Dedifferentiated amniotic fluid mesenchymal stem cell (primary cell): ENCODE data around the gene AK4.
A peak's percentile ranks its signal among the peaks of the same experiment; 100 is the strongest.
"Not testable (repeated sequence)": the region's sequence is repeated elsewhere in the genome, so short reads cannot be mapped to it uniquely, and the experiment has no call there.

Source experiments
- DNase-seq: peaks from one replicate; pipeline ENCODE4 v3.0.0-alpha.2; 2016; ENCODE audit errors: extremely low spot score

The AK4 gene

DNA sequence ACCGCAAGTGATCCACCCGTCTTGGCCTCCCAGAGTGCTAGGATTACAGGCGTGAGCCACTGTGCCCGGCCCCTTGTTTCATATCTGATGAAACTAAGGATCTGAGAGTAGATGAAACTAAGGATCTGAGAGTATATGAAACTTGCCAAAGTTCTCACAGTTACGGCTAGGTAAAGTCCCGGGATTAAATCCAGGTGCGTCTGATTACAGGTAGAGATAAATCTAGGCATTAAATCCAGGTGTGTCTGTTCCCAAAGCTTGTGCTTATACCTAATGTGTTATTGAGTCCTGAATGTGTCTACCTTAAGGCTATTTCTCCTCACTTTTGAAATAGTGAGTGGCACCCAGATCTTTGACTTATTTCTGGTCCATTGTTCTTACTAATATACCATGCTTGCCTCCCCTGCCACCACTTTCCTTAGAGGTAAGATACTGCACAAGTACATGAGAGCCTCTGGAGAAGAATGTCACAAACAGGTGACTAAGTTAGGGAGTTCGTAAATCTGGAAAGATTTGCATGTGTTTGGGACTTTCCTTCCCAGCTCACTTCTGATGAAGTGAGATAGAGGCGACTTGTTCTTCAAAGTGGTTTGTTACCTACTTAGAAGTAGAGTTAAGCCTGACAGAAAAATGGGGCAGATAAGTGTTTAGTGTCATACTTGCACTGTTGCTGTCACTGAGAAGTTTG, 66.5 kb downstream of the AK4 start:
- DNase-seq: no peak

DNA sequence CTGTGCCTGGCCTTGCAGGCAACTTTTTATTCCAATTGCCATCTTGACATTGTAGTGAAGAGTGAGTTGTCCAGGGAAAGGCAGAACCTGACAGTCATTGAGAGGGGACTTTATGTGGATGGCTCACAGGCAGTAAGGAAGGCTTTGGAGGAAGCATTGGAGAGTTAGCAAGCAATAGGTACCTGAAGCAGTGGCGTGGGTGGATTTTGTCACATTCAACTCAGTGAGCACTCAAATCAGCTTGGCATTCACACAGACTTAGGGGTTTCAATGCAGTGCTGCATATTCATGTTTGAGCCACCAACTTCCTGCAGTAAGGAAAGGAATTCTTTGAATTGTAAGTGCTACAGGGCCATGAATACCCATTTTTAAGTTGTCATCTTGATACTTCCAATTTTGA, 69.0 kb downstream of the AK4 start:
- no peak for DNase-seq

DNA sequence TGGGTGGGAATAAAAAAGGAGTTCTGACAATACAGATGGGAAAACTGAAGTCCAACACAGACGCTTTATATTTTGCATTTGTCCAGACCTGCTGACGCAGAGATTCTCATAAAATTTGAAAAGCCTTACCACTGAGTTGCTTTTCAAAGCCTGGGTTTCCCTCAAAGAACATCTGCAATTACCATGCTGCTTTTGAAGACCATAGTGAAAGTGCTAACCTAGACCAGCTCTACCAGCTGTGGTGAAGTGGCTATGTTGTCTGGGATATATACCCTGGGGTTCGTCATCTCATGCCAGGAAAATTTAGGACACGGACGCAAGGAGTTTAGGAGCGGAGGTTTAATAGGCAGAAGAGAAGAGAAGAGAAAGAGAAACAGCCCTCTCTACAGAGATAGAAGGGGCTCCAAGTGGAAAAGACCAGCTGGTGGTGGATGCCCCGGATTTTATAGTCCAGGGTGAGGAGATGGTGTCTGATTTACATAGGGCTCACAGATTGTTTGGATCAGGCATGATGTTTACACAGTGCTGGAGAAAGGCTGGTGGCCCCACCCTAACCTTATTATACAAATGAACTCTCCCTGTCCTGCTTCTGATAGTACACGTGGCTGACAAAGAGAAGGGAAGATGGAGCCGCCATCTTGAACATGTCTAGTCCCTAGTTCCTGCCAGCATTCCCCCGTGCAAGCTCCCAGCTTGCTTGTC, 73.8 kb downstream of the AK4 start:
- DNase-seq: no peak

DNA sequence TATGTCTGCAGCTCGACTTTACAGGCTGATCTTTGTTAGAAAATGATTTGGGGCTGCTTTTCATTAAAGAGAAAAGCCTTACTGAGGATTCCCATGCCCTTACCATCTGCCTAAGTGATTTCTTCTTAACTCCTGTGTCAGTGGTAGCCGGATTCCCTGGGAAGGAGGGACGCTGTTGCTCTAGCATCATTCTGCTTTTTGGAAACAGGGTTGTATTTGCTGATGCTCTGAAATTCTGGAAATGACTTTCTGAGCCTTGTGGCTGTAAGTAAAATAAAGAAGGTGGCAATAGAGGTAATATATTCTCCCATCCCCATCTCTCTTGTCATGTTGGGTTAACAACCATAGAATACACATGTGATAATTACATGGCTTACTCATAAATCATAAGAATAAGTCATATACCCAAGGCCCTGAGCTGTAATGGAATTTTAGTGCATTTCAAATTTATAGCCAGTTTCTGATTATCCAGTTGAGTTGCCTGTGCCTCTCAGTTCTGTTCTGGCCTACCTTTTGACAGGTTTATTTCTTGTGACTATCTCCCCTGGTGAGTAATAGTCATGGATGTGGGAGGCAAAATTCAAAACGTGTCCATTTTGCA, 74.4 kb downstream of the AK4 start:
- no peak for DNase-seq

DNA sequence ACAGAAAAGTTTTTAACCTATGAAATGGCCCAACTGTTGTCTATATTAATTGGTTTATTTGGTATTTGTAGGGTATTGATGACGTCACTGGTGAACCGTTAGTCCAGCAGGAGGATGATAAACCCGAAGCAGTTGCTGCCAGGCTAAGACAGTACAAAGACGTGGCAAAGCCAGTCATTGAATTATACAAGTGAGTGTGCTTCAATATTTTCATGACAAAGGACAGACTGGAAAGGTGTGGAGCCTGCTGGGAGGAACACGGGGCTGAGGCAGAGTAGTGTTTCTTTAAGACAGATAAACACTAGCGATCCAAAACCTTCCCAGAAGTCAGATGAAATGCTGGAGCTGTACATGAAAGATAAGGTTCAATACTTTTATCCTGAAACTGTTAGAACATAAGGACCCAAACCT, 76.7 kb downstream of the AK4 start:
- no peak for DNase-seq

DNA sequence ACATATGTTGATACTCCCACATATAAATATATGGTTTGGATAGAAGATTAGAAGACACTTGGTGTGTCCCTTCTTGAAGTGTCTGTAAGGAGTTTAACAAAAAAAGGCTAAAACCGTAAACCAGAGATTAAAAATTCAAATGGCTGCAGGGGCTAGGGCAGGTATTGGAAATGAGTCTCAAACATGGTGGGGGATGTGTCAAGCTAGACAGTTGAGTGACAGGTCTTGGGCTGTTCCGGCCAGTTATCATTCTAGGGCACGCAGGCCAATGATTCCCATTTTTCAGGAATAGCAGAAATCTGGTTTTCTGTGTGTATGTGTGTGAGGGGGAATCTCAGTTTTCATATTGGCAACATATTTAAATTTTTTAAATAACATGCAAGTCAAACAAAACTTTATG, 77.2 kb downstream of the AK4 start:
- DNase-seq: no peak

DNA sequence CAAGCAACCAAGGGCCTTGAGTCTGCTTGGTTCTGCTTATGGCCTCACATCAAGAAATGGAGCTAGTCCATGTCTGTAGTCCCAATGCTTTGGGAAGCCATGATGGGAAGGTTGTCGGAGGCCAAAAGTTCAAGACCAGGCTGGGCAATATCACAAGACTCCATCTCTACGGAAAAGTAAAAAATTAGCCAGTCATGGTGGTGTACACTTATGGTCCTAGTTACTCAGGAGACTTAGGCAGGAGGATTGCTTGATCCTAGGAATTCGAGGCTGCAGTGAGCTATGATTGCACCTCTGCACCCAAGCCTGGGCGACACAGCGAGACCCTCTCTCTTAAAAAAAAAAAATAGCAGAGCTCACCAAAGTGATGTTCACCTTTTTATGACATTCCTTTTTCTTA, 81.2 kb downstream of the AK4 start:
- no peak for DNase-seq

DNA sequence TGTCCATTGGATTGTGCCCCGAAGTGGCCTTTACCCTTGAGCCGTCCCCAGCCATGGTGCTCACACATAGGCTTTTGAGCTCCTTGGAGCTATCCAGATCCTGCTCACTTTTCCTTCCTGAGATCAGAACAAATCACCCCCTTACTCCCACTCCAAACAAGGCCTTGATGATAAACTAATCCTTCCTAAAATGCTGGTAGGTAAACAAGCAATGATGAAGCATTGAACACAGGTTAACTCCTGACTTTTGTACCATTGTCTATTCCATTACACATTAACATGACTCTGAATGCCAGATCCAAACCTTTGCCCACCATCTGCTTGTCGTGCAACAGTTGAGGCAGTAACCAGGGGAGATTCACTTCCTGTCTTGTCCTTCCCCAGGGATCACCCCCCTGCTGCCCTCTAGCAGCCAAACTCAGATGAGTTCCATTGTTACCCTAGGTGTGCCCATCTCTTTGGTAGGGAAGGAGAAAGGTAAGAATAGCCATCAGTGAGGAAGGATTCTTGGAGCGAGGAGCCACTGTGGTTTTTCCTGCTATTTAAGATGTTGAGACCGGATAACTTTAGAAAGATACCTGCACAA, 81.8 kb downstream of the AK4 start:
- DNase-seq: no peak

DNA sequence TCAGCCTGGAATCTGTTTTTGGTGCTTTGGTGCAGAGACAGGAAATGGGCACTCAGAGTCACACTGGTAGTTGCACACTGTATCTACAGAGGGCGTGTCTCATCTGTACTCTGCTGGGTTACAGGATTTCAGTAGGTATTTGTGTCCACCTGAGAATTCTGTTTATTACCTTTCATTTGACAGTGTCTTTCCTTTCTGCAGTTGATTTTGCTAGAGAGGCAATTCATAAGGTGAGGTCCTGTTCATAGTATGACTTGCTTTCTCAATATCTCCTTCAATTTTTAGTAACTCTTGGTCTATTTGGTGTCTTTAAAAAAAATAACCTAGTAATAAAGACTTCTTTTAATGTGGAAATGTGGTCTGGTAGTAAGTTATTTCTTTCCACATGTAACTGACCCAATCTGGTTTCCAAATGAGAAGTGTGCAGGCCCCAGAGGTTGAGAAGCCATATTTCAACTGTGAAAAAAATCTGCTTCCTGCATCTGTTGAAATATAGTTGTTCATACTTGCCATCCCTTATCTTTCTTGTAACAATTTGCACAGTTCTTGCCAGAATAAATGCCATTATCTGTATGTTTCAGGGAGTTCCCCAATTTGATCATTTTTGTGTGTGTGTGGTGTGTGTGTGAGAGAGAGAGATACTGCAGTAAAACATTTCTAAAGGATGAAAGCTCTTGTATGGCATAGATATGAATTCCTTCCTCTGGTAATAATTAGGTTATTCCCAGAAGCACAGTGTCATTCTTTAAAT, 82.9 kb downstream of the AK4 start:
- no peak for DNase-seq

DNA sequence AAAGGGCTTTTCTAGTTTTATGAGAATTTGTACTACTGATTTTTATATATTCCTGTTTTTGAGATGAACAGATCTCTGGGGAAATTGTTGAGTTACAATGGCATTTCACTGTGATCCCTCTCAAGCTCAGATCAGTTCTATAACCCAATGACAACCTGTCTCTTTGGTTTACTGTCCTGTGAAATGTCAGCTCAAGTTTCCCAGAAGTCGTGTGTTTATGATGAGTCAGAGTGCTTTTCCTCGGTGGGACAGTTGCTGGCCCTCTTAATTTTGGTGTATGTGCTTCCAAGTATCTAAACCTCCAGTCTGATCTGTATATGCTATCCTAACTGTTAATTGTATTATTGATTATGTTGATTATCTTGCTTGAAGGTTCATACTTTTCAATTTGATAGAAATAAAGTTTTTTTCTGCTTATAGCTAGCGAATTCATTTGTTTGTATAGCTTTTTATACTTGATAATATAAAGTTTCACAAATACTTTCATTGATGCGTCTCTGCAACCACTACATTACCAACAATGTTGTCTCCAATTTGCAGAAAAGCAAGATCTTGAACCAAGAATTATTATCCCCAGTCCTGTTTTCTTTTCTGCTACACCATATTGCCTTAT, 83.8 kb downstream of the AK4 start:
- DNase-seq: no peak

DNA sequence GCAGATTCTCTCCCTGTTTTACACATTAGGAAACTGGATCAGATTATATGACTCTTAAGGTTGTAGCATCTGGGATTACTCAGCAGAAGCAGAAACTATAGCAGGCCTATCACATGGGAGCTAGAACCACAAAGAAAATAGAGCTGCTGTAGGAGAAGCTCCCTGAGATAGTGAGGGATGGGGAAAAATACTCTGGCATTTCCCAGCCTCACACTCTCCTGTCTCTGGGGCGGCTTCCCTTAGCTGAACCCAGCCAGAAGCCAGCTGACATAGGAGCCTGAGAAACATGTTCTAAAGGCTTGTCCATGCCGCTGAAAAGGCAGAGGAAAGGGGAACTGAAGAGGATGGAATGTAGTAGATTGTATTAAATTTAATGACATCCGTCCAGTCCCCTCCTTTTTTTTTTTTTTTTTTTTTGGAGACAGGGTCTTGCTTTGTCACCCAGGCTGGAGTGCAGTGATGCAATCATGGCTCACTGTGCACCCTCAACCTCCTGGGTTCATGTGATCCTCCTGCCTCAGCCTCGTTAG, 84.5 kb downstream of the AK4 start:
- no peak for DNase-seq

DNA sequence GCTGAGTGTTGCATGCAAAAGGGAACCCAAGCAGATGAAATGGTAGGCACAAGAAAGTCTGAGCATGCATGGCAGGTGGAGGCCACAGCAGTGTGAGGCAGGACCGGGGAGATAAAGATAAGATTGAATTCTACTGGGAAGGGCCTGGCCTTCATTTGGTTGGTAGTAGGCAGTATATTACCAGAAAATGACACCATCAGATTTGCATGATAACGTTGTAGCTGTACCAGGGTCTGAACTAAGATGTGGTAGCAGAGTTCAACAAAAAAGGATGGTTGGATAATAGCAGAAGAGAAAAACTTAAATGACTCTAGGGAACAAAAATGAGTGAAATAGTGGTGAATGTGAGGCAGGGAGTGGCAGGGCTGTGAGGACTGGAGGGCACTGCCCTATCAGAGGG, 85.8 kb downstream of the AK4 start:
- no peak for DNase-seq

DNA sequence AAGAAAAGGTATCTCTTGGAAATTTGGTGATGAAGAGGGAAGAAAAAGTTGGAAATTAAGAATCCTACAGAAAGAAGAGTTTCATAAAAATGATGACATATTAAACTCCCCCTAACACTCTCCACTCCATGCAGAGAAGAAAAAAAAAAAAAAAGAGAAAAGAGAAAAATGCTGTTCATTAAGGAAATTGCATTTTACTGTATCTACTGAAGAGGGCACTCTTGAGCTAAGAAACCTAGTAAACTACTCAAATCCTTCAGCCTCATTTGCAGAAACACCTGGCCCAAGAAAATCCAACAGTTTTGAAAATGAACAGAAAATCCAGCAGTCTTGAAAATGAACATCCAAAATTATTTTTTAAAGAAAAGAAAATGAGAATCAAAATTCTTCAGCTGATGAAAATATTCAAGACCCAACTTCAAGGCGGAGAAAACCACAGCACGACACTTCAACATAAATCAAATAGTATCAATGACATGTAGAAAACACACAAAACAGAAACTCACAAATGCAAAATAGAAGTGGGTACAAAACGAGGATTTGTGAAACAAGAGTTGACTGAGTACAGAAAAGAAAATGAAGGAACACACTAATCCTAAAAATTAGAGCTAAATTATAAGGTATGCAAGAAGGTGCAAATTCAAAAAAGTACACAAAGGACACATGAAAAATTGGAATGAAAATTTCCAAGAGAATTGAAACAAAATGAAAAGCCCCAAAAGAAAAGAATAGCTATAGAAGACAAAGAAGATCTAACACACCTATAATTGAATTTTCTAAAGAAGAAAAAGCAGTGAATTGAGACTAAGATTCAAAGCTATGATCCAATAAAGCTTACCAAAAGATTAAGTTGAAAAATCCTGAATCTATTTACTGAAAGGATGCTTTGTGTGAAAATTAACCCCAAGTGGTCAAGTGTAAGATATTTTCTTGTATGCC, 88.1 kb downstream of the AK4 start:
- no peak for DNase-seq

DNA sequence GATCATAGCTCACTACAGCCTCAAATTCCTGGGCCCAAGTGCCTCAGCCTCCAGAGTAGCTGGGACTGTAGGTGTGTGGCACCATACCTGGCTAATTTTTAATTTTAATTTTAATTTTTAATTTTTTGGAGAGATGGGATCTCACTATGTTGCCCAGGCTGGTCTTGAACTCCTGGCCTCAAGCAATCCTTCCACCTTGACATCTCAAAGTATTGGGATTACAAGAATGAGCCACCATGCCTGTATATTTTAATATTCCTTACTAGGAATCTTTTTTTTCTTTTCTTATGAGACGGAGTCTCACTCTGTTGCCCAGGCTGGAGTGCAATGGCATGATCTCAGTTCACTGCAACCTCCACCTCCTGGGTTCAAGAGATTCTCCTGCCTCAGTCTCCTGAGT, 89.1 kb downstream of the AK4 start:
- DNase-seq: not testable (repeated sequence)

DNA sequence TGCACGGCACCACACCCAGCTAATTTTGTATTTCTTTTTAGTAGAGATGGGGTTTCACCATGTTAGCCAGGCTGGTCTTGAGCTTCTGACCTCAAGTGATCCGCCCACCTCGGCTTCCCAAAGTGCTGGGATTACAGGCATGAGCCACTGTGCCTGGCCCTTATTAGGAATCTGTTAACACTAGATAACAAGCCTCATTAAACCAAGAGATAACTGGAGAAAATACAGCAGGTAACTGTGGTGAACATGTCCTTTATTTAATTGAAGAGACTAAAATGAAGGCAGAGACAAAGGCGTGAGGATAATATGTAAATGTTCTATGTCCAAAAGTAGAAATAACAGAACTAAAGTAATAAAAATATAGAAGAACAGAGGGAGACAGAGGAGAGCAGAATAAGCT, 89.5 kb downstream of the AK4 start:
- no peak for DNase-seq

DNA sequence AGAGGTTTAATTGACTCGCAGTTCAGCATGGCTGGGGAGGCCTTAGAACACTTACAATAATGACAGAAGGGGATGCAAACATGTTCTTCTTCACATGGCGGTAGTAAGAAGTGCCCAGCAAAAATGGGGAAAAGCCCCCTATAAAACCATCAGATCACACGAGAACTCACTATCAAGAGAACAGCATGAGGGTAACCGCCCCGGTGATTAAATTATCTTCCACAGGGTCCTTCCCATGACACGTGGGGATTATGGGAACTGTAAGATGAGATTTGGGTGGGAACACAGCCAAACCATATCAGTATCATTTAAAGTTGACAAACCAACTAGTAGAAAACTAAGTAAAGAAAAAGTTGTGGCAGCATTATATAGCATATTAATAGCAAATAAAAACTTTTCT, 90.0 kb downstream of the AK4 start:
- DNase-seq: no peak

DNA sequence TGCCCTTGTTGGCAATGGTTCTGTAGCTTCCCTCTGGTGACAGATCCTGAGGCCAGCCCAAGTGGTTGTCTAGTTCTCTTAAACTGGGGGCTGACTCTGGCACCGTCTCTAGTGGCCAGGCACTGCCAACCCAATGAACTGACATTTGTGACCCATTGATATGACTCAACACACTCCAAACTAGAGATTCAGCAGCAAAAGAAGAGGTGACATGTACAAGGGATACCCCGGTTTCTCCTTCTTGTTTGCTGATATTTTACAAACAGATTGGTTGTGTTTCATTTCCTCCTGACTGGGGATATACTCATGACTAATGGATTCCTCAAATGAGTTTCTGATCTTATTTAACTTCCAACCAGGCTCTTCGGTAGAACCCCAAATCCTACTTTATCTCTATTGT, 95.5 kb downstream of the AK4 start:
- DNase-seq: no peak

DNA sequence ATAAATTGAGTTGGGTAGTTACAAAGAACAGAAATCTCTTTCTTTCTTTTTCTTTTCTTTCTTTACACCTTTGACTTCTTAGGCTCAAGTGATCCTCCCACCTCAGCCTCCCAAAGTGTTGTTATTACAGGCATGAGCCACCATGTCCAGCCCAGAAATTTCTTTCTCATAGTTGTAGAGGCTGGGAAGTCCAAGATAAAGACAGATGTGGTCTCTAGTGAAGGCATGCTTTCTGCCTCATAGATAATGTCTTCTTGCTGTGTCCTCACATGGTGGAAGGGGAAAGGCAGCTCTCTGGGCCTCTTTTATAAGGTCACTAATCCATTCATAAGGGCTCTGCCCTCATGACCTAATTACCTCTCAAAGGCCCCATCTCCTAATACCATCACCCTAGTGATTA, 97.3 kb downstream of the AK4 start:
- no peak for DNase-seq

DNA sequence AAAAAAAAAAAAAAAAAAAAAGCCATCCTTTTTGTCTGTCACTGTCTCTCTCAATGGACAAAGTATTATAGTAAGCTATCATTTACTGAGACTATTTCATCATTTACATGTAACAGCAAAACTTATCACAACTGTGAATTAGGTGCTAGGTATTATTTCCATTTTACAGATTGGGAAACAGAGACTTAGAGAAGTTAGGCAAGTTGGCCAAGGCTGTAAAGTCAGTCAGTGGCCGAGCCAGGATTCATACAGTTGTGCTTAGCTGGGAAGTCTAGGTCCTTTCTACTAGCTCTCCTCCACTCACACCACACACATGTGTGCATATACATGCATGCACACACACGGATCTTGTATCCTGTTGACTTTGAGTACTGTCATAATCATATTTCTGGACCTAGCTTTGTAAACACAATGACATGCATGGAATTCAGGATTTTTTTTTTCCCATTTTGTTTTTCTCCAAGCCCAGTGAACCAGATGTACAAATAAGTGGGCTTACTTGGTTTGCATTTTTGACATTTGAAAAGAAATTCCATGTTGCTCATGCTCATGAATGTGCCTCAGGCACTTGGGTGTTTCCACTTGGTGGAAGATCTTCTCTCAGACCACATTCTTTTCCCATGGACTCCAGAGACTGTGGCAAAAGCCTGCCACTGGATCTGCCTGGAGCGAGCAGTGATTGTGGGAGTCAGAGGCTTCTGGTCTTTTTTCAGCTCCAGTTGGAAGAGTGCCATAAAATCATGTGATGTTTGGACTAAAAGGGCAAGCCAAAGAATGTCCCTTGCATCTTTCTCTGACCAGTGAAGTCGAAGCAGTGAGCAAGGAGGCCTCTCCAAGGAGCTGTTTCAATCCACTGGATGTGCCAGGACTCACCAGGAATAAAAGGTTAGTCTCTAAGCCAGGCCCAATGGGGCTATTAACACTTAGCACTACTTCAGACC, 99.7 kb downstream of the AK4 start:
- DNase-seq: peak; percentile 99
